Activated gamma-delta T cell (primary cell): ENCODE data around the gene ZSCAN5A.
"Not testable (repeated sequence)": the region's sequence is repeated elsewhere in the genome, so short reads cannot be mapped to it uniquely, and the experiment has no call there.

Experiments
- DNase-seq: peaks from one replicate; lab custom pipeline; 2025; lab: John Stamatoyannopoulos, UW

ZSCAN5A gene

GRCh38 chr19:56272161-56272798, 42.4 kb downstream of the ZSCAN5A start, which contains the start of gene EDDM13:
TSS of gene EDDM13 (plus strand) at chr19:56272748. CDS start at chr19:56272835, 87 bp downstream.
- DNase-seq: no peak

- DNase-seq: no peak
Measured at GRCh38 chr19:56271151-56271550, 43.5 kb downstream of the ZSCAN5A start.

DNA sequence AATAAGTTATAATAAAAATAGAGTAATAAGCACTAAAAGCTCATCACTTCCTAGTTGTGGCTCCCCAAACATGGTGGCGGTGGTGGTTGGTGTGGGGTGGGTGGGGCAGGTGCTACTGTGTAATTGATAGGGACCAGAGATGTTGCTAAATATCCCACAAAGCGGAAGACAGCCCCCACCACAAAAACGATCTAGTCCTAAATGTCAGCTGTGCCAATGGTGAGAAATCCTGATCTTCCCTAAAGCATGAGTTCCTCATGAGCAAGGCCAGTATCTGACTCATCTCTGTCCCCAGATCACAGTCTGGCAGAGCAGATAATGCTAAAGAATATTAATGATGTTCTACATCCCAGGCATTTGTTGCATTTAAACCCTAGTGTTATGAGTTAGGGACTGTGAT, 44.0 kb downstream of the ZSCAN5A start:
- no peak for DNase-seq

- no peak for DNase-seq
Measured at GRCh38 chr19:56269348-56269747, 45.3 kb downstream of the ZSCAN5A start.

- no peak for DNase-seq
Measured at GRCh38 chr19:56266051-56266450, 48.6 kb downstream of the ZSCAN5A start.

GRCh38 chr19:56263319-56263718, 51.3 kb downstream of the ZSCAN5A start:
- no peak for DNase-seq

GRCh38 chr19:56261932-56262331, 52.7 kb downstream of the ZSCAN5A start:
- not testable (repeated sequence) for DNase-seq

DNA sequence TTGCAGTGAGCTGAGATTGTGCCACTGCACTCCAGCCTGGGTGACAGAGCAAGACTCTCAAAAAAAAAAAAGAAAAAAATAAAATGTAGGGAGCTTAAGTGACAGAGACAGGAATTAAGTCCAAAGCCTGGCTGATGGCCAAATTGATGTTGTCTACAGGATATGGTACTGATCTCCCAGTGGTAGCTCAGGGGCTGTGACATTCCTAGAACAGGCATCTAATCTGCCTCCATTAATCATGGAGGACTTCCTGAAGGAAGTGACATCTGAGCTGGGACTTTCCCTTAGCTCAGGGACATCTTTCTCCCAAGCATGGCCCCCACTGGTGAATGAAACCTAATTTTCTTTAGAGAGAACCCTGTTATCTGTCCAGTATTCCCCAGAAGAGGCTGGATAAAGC, 53.5 kb downstream of the ZSCAN5A start:
- no peak for DNase-seq

DNA sequence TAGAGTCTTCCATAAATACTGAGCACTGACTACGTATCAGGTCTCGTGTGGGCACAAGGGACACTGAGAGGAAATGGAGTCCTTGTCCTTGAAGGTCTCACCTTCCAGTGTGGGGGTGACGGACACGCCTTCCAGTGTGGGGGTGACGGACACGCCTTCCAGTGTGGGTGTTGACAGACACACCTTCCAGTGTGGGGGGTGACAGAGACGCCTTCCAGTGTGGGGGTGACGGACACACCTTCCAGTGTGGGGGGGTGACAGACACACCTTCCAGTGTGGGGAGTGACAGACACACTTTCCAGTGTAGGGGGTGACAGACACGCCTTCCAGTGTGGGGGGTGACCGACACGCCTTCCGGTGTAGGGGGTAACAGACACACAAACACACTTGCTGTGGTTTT, 56.4 kb downstream of the ZSCAN5A start:
- DNase-seq: no peak

GRCh38 chr19:56253737-56254136, 60.9 kb downstream of the ZSCAN5A start:
- no peak for DNase-seq

DNA sequence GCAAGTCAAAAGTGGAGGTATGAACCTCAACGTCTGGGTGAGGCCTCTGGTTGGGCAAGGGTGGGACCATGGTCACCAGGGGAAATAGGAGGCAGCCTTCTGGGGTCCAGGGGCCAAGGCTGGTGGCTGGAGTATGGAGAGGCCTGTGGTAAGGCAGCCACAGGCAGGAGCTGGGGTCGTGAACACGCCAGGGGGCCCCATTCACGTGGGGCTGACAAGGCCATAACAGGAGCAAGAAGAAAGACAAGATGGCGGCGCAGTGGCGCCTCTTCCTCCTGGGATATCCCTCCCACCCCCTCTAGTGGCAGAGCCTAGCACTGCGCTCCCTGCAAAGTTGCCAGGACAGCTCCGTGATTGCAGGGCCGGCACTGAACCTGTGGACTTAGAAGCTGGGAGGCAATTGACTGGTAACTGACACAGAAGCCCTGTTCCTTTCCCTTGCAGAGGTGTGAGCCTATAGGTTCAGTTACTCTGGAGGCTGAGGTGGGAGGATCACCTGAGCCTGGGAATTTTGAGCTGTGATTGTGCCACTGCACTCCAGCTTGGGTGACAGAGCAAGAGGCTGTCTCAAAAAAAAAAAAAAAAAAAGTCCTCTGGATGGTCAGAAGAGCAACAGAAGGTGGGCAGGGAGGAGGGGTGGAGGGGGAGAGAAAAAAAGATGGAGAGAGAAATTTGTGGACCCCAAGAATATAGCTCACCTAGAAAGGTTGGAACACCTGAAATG, 61.8 kb downstream of the ZSCAN5A start:
- DNase-seq: peak; percentile 7

- DNase-seq: not testable (repeated sequence)
Measured at GRCh38 chr19:56248736-56249338, 65.8 kb downstream of the ZSCAN5A start.

DNA sequence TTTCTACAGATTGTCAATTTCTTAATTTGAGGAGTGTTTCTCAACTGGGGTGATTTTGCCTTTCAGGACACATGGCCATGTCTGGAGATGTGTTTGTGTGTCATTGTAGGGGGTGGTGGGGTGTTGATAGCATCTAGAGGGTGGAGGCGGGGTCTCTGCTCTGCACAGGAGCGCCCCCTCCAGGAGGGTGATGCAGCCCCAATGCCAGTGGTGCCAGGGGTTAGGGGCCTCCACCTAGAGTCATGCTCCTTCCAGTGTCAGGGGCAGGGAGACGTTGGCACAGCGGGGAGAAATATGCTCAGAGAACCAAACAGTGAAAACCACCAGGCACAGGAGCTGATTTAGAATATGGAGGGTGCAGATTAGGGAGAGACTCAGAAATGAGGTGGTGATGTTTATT, 68.9 kb downstream of the ZSCAN5A start:
- DNase-seq: not testable (repeated sequence)

DNA sequence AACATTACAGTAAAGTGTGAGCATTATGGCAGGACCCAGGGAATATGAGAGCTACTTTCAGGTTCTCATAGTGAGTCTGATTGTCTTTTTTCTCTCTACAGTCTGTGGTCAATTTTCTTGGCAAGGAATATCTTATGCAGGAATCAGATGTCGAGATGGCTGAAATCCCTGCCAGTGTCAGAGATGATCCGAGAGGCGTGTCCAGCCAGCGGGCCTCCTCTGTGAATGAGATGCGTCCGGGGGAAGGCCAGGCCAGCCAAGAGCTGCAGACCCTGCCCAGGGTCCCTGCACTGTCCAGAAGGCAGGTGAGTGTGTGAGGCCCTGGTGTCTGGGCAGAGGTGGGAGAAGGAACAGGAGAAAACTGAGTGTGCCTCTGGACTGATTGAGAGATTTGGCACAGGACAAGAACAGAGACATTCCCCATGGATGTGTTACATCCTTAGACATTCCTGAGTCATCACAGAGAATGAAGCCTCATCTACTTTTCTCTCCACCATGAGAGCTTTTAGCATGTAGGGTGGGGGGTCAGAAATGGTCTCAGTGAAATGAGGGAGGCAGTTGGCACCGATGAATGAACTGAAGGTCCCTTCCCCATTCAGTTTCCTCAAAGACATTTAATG, 69.4 kb downstream of the ZSCAN5A start:
- DNase-seq: no peak

DNA sequence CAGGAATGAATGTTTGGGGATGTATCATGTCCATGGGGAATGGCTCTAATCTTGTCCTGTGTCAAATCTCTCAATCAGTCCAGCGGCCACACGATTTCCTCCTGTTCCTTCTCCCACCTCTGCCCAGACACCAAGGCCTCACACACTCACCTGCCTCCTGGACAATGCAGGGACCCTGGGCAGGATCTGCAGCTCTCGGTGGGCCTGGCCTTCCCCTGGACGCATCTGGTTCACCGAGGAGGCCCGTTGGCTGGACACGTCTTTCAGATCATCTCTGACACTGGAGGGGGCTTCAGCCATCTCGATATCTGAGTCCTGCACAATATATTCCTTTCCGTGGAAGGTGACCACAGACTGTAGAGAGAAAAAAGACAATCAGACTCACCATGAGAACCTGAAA, 91.2 kb downstream of the ZSCAN5A start:
- no peak for DNase-seq

GRCh38 chr19:56222901-56223300, 91.7 kb downstream of the ZSCAN5A start:
- no peak for DNase-seq

DNA sequence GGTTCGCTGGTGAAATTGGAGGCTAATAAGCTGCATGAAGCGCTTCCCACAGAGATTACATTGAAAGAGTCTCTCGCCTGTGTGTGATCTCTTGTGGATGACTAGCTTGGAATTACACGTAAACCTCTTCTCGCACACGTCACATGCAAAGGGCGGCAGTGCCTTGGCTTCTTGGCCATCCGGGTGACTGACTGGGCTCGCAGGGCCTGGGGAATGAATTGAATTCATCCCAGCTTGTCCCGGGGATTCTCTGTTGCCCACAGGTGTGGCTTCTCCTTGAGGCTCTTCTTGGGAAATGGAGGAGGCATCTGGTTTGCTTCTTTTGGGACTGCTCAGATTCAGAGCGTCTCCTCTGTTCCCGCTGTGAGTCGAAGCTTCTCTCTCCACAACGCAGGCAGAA, 92.8 kb downstream of the ZSCAN5A start:
- DNase-seq: no peak

- DNase-seq: not testable (repeated sequence)
Measured at GRCh38 chr19:56221442-56221841, 93.2 kb downstream of the ZSCAN5A start.

DNA sequence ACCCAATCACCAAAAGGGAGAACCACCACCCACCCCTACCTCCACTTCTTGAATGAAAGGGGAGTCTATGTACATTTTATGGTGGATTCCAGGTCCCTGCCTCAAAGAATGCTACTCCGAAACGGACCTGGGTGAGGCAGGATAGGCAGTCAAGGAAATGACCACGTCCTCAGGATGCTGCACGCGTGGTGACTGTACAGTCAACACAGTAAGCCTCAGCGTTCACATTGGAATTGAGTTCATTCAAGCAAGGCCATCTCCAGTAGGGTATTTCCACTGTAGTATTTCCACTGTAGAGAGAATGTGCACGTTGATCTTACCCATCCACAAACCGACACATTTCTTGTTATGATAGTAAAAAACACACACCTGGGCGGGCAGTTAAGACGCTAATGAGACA, 95.7 kb downstream of the ZSCAN5A start:
- no peak for DNase-seq

DNA sequence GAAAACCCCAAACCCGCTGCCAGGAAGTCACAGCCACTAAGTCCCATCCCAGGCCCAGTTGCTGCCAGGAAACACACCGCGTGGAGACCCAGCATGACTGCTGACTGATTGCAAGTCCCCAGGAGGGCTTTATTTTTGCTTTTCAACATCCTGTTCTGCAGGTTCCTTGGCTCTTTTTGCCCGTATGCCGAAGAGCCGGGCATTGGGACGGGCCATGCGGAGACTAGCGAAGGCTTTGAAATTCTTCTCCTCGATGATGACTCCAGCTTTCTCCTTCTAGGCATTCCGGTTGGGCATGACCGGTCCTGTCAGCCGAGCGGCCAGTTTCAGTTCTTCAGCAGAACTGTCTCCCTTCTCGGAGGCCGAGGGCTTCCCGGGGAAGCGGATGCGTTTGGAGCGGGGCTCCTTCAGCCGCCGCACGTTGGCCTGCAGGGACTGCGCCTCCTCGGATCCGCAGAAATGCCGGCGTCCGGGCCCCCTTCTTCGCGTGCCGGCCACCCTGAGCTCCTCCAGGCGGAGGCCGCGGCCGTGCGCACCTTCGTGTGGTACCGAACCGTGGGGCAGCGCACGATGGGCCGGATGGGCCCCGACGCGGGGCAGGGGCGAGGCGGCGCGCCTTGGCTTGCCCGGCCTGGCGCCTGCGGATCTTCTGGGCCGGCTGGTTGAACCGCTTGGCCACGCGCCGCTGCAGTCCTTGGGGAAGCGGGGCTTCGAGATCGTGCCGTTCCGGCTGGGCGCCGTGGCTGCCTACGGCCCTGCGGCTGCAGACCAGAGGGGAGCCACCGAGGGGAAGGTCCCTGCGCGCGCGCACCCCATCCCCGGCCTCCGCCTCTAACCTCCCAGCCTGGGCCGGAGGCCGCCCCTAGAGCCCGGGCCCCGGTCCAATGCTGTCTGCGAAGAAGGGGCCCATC, 97.3 kb downstream of the ZSCAN5A start:
- no peak for DNase-seq

GRCh38 chr19:56211718-56212117, 102.9 kb downstream of the ZSCAN5A start:
- no peak for DNase-seq

DNA sequence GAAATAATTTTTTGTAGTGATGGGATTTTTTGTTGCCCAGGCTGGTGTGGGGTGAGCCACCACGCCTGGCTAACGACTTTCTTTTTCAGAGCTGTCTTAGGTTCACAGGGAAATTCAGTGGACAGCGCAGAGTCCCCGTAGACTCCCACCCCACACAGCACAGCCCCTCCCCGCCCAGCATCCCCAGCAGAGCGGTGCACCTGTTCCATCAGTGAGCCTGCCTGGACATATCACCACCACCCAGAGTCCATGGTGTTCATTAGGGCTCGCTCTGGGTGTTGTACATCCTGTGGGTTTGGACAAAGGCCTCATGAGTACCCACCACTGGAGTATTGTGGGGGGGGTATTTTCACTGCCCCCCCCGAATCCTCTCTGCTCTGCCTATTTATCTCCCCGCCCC, 104.6 kb downstream of the ZSCAN5A start:
- not testable (repeated sequence) for DNase-seq
